DMS53 treated with DMSO at 0.1 percent for 48 hours (cell line): Measurements from ENCODE around the gene LRRC8C.

ENCODE experiments used
- DNase-seq: peaks from one replicate; lab custom pipeline; 2025; ENCODE audit not compliant: unreplicated experiment; lab: John Stamatoyannopoulos, UW

Gene LRRC8C

DNA sequence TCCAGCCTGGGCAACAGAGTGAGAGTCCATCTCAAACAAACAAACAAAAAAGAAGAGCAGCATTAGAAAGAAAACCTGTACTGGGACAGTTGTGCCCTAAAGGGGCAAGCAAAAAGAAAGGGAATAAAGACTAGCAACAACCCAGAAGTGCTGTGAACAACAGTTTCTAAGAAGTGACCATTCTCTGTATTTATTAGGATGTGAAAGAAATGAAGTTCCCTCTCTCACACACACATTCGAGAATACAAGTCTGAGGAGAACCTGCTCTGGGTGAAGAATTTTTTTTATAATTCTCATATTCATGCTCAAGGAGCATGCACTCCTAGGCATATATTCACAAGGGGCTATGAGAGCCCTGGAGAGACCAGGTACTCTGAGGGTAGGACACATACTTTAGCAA, 128.4 kb downstream of the LRRC8C start:
- no peak for DNase-seq

DNA sequence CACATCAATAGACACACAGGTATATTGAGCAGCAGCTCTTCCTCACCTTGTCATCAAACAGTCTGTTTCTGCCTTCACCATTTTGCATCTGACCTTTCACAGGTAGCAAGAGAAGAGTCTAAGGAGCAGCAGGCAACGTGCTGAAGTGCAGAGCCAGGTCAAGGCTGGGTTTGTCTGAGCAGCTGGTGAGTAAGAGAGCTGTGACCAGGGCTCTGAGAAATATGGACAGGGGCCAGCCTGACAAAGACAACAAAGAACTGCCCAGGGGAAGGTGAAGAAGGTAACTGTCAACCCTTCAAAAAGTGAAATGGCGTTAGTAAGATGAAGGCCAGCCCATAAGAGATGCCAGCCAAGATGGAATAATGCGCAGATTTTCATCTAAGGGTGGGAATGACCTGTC, 129.0 kb downstream of the LRRC8C start:
- DNase-seq: no peak

GRCh38 chr1:89762386-89762778, 129.5 kb downstream of the LRRC8C start:
- no peak for DNase-seq

DNA sequence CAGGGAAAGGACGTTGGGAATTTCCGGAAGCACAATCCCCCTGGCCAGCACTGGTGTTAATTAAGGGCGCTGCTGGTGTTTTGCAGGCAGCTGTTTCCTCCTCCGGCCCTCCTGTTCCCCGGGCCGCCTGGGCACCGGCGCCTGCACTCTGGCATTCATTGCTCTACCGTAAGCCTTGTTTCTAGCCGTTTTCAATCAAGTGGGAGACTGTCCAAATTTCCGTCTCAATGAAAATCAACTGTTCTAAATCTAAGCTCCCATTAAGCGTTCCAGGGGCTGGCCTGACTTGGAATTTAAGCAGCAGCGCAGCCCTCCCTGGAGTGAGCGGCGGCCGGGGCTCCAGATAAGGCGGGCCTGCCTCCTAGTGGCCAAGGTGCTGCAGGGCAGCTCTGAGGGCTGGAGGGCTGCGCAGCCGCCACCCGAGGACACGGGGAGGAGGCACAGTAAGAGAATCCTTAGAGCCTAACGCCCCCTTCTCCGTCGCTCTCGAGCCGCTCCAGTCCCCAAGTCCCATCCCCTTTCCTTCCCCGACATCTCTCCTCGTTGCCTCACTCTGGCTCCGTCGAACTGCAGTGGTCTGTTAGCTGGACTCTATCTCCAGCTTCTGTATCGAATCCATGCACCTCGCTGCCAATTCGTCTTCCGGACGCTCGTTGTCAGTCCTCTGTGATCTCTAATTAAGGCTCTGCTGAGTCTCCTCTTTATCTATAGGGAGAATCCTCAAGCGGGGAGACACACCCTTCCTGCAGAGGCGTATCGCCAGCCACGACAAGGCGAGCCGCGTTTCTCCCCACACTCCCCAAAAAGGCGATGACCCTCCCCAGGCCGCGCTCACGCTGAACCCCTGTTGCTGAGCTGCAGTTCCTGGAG, 130.1 kb downstream of the LRRC8C start:
- peak; percentile 89 for DNase-seq

DNA sequence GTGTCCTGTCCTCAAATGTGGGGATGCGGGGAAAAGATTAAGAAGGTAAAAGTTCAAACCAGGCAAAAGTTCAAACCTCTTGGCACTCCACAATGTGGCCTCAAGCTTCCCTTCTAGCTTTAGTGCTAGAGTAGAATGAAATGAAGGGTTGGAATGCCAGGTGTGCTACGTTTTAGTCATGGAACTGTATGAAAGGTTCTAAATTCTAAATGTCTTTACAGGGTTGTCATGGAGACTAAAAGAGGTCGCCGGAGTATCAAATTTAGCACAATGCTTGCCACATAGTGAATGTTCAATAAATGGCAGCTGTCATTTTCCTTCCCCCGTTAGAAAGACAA, 130.7 kb downstream of the LRRC8C start:
- DNase-seq: no peak

GRCh38 chr1:89765774-89766173, 132.9 kb downstream of the LRRC8C start:
- DNase-seq: no peak

GRCh38 chr1:89767618-89768017, 134.7 kb downstream of the LRRC8C start:
- DNase-seq: no peak
